Measurements from ENCODE around the gene CMYA5.

CMYA5 gene

GRCh38 chr5:79686799-79687198 lies 2.8 kb upstream of the CMYA5 start:
- Histone ChIP-seq H3K27ac (no peak overlapping the region), H3K9me3 (no peaks in the 10 kb centered on the region), H3K4me3 (ENCODE audit: low read depth in 1 of 2, low read length in 1 of 2) (no peak overlapping the region), H3K4me1 (ENCODE audit: control insufficient read depth in 1 of 2, insufficient read depth in 1 of 2, low read depth in 1 of 2, low read length in 1 of 2) (no peaks in the 10 kb centered on the region), H3K27me3 (no peaks in the 10 kb centered on the region), H3K36me3 (peaks cover 69% of the 10 kb centered on the region)
- no peak for TF ChIP-seq CTCF (IDR thresholded peaks at IDR 0.05)

GRCh38 chr5:79687889-79688288 lies 1.7 kb upstream of the CMYA5 start:
- H3K4me3 ChIP-seq (ENCODE audit: low read depth in 1 of 2, low read length in 1 of 2), result no peak overlapping the region
- no peak overlapping the region for H3K27ac ChIP-seq
- H3K4me1 ChIP-seq (ENCODE audit: control insufficient read depth in 1 of 2, insufficient read depth in 1 of 2, low read depth in 1 of 2, low read length in 1 of 2), result no peaks in the 10 kb centered on the region
- no peaks in the 10 kb centered on the region for H3K9me3 ChIP-seq
- H3K27me3 ChIP-seq, result no peaks in the 10 kb centered on the region
- peaks cover 58% of the 10 kb centered on the region for H3K36me3 ChIP-seq
- TF ChIP-seq CTCF (IDR thresholded peaks at IDR 0.05), result no peak

- Histone ChIP-seq H3K9me3 (no peaks in the 10 kb centered on the region), H3K4me3 (ENCODE audit: low read depth in 1 of 2, low read length in 1 of 2) (no peak overlapping the region), H3K27ac (no peak overlapping the region), H3K4me1 (ENCODE audit: control insufficient read depth in 1 of 2, insufficient read depth in 1 of 2, low read depth in 1 of 2, low read length in 1 of 2) (no peaks in the 10 kb centered on the region), H3K27me3 (no peaks in the 10 kb centered on the region), H3K36me3 (peaks cover 33% of the 10 kb centered on the region)
- TF ChIP-seq CTCF (IDR thresholded peaks at IDR 0.05), result no peak
Observed at GRCh38 chr5:79691007-79691406, 1.4 kb downstream of the CMYA5 start.

- H3K36me3 ChIP-seq, result peaks cover 17% of the 10 kb centered on the region
- H3K4me1 ChIP-seq (ENCODE audit: control insufficient read depth in 1 of 2, insufficient read depth in 1 of 2, low read depth in 1 of 2, low read length in 1 of 2), result peaks cover 6 to 7% of the 10 kb centered on the region in 2 experiments
- H3K4me3 ChIP-seq (ENCODE audit: low read depth in 1 of 2, low read length in 1 of 2), result no peak overlapping the region
- no peak overlapping the region for H3K27ac ChIP-seq
- no peak for TF ChIP-seq CTCF (IDR thresholded peaks at IDR 0.05)
- H3K9me3 ChIP-seq, result no peaks in the 10 kb centered on the region
- no peaks in the 10 kb centered on the region for H3K27me3 ChIP-seq
Observed at GRCh38 chr5:79692596-79692995, 3.0 kb downstream of the CMYA5 start.

- H3K27ac ChIP-seq, result no peak overlapping the region
- peaks cover 8% of the 10 kb centered on the region for H3K36me3 ChIP-seq
Observed at GRCh38 chr5:79694183-79694582, 4.5 kb downstream of the CMYA5 start.

More at GRCh38 chr5:79694183-79694582, 4.5 kb downstream of the CMYA5 start:
- Histone ChIP-seq H3K9me3 (no peaks in the 10 kb centered on the region), H3K4me3 (ENCODE audit: low read depth in 1 of 2, low read length in 1 of 2) (no peak overlapping the region), H3K4me1 (ENCODE audit: control insufficient read depth in 1 of 2, insufficient read depth in 1 of 2, low read depth in 1 of 2, low read length in 1 of 2) (peaks cover 20 to 22% of the 10 kb centered on the region in 2 experiments), H3K27me3 (no peaks in the 10 kb centered on the region)
- no peak for TF ChIP-seq CTCF (IDR thresholded peaks at IDR 0.05)

All from neutrophil (primary cell).